Activated naive CD4-positive, alpha-beta T cell treated with anti-CD3 and anti-CD28 coated beads, Interleukin-2, amount 50 U/mL, for 16 hours (primary cell): Measurements from ENCODE around the gene SF3A2.

Experiments used
- DNase-seq: peaks from one replicate; pipeline ENCODE4 v3.0.0-alpha.2; 2020

SF3A2 gene

GRCh38 chr19:2255112-2255845, 18.7 kb downstream of the SF3A2 start:
- no peak for DNase-seq

- DNase-seq = no peak
Observed at GRCh38 chr19:2255982-2256685, 19.5 kb downstream of the SF3A2 start, which contains the start of gene JSRP1. JSRP1 (minus strand) TSS chr19:2256417; CDS start chr19:2255314, 1,103 bp downstream.

- DNase-seq = no peak
Observed at GRCh38 chr19:2259336-2259735, 22.7 kb downstream of the SF3A2 start.

GRCh38 chr19:2260341-2260805, 23.7 kb downstream of the SF3A2 start:
- DNase-seq = no peak

GRCh38 chr19:2261438-2262172, 25.0 kb downstream of the SF3A2 start:
- peak; percentile 61 for DNase-seq

- peak; percentile 46 for DNase-seq
Observed at GRCh38 chr19:2266183-2266993, 29.8 kb downstream of the SF3A2 start.

GRCh38 chr19:2268480-2268830, 31.8 kb downstream of the SF3A2 start:
- DNase-seq = no peak

- DNase-seq = no peak
Observed at GRCh38 chr19:2268861-2269243, 32.2 kb downstream of the SF3A2 start.

- peak; percentile 99 for DNase-seq
Observed at GRCh38 chr19:2269244-2270156, 32.9 kb downstream of the SF3A2 start.

- DNase-seq = peak; percentile 56
Observed at GRCh38 chr19:2270157-2270422, 33.5 kb downstream of the SF3A2 start.

- DNase-seq = peak; percentile 80
Observed at GRCh38 chr19:2270423-2271233, 34.0 kb downstream of the SF3A2 start.

GRCh38 chr19:2271234-2272103, 34.8 kb downstream of the SF3A2 start:
- DNase-seq = no peak

GRCh38 chr19:2273356-2274184, 36.9 kb downstream of the SF3A2 start:
- DNase-seq = peak; percentile 76

- DNase-seq = no peak
Observed at GRCh38 chr19:2274185-2274711, 37.6 kb downstream of the SF3A2 start.

- peak; percentile 38 for DNase-seq
Observed at GRCh38 chr19:2274931-2275535, 38.4 kb downstream of the SF3A2 start.

- no peak for DNase-seq
Observed at GRCh38 chr19:2275588-2276428, 39.2 kb downstream of the SF3A2 start.

- DNase-seq = no peak
Observed at GRCh38 chr19:2276429-2276986, 39.9 kb downstream of the SF3A2 start.
